Adrenal gland (tissue), 5 donors: ENCODE results near the gene ALKBH5.

ENCODE experiments used
- CTCF ChIP-seq, 6 experiments: fragments of 450-650 bp in 4 of 6; fragments of 200-600 bp in 2 of 6; sonication (generic) in 1 of 6; IDR thresholded peaks; 1 replicate in 5 of 6; 2 replicates in 1 of 6; pipeline versions ENCODE4 v1.5.1 to v1.8.0; 2016 to 2021; ENCODE audit warnings: antibody characterized with exemption in 6 of 6, mild to moderate bottlenecking in 2 of 6, moderate library complexity in 1 of 6
- POLR2A ChIP-seq, 2 donors: fragments of 450-650 bp; IDR thresholded peaks; one replicate each; pipeline ENCODE4 v1.6.1; 2017; ENCODE audit warnings: antibody characterized with exemption in 2 of 2, mild to moderate bottlenecking in 2 of 2, moderate library complexity in 1 of 2
- donor health status: DM: no; HTN: no; CAD: no.

GRCh38 chr17:18256776-18257175 is 73.1 kb downstream of the ALKBH5 start:
- no peak for TF ChIP-seq CTCF (IDR thresholded peaks at IDR 0.05)
- TF ChIP-seq POLR2A (IDR thresholded peaks at IDR 0.05): no peak
